ENCODE data around the gene RUNX1.
"Not testable (repeated sequence)": the region's sequence is repeated elsewhere in the genome, so short reads cannot be mapped to it uniquely, and the experiment has no call there.

DNA sequence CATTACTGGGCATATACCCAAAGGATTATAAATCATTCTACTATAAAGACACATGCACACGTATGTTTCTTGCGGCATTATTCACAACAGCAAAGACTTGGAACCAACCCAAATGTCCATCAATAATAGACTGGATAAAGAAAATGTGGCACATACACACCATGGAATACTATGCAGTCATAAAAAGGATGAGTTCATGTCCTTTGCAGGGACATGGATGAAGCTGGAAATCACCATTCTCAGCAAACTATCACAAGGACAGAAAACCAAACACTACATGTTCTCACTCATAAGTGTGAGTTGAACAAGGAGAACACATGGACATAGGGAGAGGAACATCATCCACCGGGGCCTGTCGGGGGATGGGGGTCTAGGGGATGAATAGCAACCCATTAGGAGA, 97.2 kb downstream of the RUNX1 start:
- TF ChIP-seq POLR2A (IDR thresholded peaks at IDR 0.05), result not testable (repeated sequence)
- TF ChIP-seq, protein P1, sequence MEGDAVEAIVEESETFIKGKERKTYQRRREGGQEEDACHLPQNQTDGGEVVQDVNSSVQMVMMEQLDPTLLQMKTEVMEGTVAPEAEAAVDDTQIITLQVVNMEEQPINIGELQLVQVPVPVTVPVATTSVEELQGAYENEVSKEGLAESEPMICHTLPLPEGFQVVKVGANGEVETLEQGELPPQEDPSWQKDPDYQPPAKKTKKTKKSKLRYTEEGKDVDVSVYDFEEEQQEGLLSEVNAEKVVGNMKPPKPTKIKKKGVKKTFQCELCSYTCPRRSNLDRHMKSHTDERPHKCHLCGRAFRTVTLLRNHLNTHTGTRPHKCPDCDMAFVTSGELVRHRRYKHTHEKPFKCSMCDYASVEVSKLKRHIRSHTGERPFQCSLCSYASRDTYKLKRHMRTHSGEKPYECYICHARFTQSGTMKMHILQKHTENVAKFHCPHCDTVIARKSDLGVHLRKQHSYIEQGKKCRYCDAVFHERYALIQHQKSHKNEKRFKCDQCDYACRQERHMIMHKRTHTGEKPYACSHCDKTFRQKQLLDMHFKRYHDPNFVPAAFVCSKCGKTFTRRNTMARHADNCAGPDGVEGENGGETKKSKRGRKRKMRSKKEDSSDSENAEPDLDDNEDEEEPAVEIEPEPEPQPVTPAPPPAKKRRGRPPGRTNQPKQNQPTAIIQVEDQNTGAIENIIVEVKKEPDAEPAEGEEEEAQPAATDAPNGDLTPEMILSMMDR (IDR thresholded peaks at IDR 0.05), result not testable (repeated sequence)
